ENCODE data around the gene PPP2R2B. TPM values are rescaled to one million over a fixed set of nuclear protein-coding genes. Genes with fewer than 3 reads are reported as not detected.

Gene PPP2R2B
- total and polyA plus RNA-seq, 2 of the 4 experiments (the other 2 are of a cell fraction), result not detected

GRCh38 chr5:146851133-146851532 is 27.4 kb downstream of the PPP2R2B start:
- Histone ChIP-seq H3K27ac (ENCODE audit: insufficient read depth, low read length) (no peak overlapping the region), H3K4me1 (ENCODE audit: control insufficient read depth, insufficient read depth, low read length) (no peaks in the 10 kb centered on the region), H2BK15ac (ENCODE audit: low read depth, low read length) (no peak overlapping the region), H3K36me3 (ENCODE audit: control insufficient read depth, insufficient read depth, low read length) (no peaks in the 10 kb centered on the region), H3K56ac (ENCODE audit: extremely low read depth, insufficient read depth, low read length) (no peak overlapping the region), H4K5ac (ENCODE audit: low read depth, low read length) (no peak overlapping the region), H3K27me3 (ENCODE audit: control insufficient read depth, insufficient read depth, low read length) (no peaks in the 10 kb centered on the region), H2AK9ac (replicated peaks; ENCODE audit: low read depth, low read length, poor library complexity) (no peak overlapping the region), H4K20me1 (ENCODE audit: insufficient read depth, low read length) (no peaks in the 10 kb centered on the region), H3K4me3 (ENCODE audit: insufficient read depth, low read depth, low read length) (no peak overlapping the region), H3K9me1 (ENCODE audit: insufficient read depth, low read length) (no peaks in the 10 kb centered on the region), H2BK5ac (ENCODE audit: low read depth, low read length, poor library complexity, severe bottlenecking) (no peak overlapping the region), H3K4ac (ENCODE audit: low read depth, low read length) (no peak overlapping the region), H2BK20ac (ENCODE audit: low read depth, low read length) (no peak overlapping the region), H3K9me3 (ENCODE audit: control insufficient read depth, insufficient read depth, low read length) (no peaks in the 10 kb centered on the region), H3K9ac (ENCODE audit: low read depth, low read length) (no peak overlapping the region), H3K18ac (ENCODE audit: low read depth, low read length) (no peak overlapping the region), H3K4me2 (ENCODE audit: low read depth, low read length) (no peak overlapping the region), H2BK120ac (ENCODE audit: low read depth, low read length) (no peak overlapping the region), H3K23ac (ENCODE audit: low read depth, low read length) (no peak overlapping the region), H4K91ac (ENCODE audit: insufficient read depth, low read depth, low read length) (no peak overlapping the region), H4K8ac (ENCODE audit: low read depth in 2 of 2, low read length in 2 of 2) (no peak overlapping the region), H2AFZ (replicated peaks; ENCODE audit: low read length, poor library complexity) (no peak overlapping the region), H2AK5ac (ENCODE audit: low read depth, low read length) (no peak overlapping the region), H3K14ac (replicated peaks; ENCODE audit: low read depth, low read length) (no peak overlapping the region), H3K79me1 (ENCODE audit: low read depth in 1 of 2, low read length in 2 of 2) (no peaks in the 10 kb centered on the region)
- in situ Hi-C loops (cut with MboI; ENCODE audit: low sequenced_read_pairs), result no loop called here
- ChIA-PET CTCF (no interaction called here), POLR2A (ENCODE audit: unreplicated experiment) (no interaction called here)
- ATAC-seq (ENCODE audit: low read depth) (no peak), DNase-seq (no peak)
- intact Hi-C loops (cut with micrococcal nuclease), result no loop called here
- BruUV-seq (replicated peaks), result no TSS peak
- TF ChIP-seq USF2 (IDR thresholded peaks at IDR 0.05; ENCODE audit: low read depth, low read length), result no peak
- TF ChIP-seq ELK1 (IDR thresholded peaks at IDR 0.05; ENCODE audit: borderline replicate concordance, low read depth, low read length), result no peak
- TF ChIP-seq POLR2A (IDR thresholded peaks at IDR 0.05; ENCODE audit: low read depth, low read length), result no peak
- TF ChIP-seq FOS (IDR thresholded peaks at IDR 0.05; ENCODE audit: low read depth, low read length), result no peak
- no peak for TF ChIP-seq MAFK (IDR thresholded peaks at IDR 0.05; ENCODE audit: low read depth, low read length)
- no peak for TF ChIP-seq SMC3 (IDR thresholded peaks at IDR 0.05; ENCODE audit: low read depth, low read length)
- no peak for TF ChIP-seq NFE2L2 (IDR thresholded peaks at IDR 0.05; ENCODE audit: low read depth, low read length)
- no peak for TF ChIP-seq CEBPB (IDR thresholded peaks at IDR 0.05; ENCODE audit: low read depth, low read length)
- TF ChIP-seq RAD21 (IDR thresholded peaks at IDR 0.05; ENCODE audit: low read length), result no peak
- TF ChIP-seq CHD1 (IDR thresholded peaks at IDR 0.05; ENCODE audit: low read depth, low read length), result no peak
- TF ChIP-seq MAZ (IDR thresholded peaks at IDR 0.05; ENCODE audit: borderline replicate concordance, low read depth, low read length), result no peak
- no peak for TF ChIP-seq MXI1 (IDR thresholded peaks at IDR 0.05; ENCODE audit: borderline replicate concordance, low read depth, low read length)
- no peak for TF ChIP-seq BHLHE40 (IDR thresholded peaks at IDR 0.05; ENCODE audit: low read depth, low read length)
- TF ChIP-seq CTCF (conservative IDR thresholded peaks at IDR 0.05; ENCODE audit: low read depth, low read length), result no peak
- TF ChIP-seq RCOR1 (IDR thresholded peaks at IDR 0.05; ENCODE audit: insufficient replicate concordance, low read length), result no peak
- no peak for TF ChIP-seq RFX5 (IDR thresholded peaks at IDR 0.05; ENCODE audit: low read depth, low read length)
- dilution Hi-C loops (cut with HindIII; ENCODE audit: low sequenced_read_pairs, unreplicated experiment), result no loop called here
